ENCODE data around the gene ADAM22.

DNA sequence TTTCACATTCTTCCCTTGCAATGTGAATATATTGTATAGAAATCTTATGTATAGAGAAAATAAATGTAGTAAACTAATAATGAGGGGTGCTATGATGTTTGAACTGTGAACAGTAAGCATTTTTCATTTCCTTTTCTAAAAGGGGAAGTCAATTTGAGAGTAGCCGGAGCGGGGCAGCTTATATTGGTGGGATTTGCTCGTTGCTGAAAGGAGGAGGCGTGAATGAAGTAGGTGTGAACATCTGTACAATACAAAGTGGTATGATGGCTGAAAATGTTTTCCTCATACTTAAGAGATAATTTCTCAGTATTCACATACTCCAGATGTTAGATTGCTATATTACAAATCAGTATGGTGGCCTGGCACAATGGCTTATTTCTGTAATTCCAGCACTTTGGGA, 198.7 kb downstream of the ADAM22 start:
- TF ChIP-seq EZH2 (IDR thresholded peaks at IDR 0.05; ENCODE audit: insufficient read depth, poor library complexity, severe bottlenecking) (no peak), EZH2phosphoT487 (IDR thresholded peaks at IDR 0.05; ENCODE audit: insufficient read depth, low read depth) (no peak)

All from GM23248 (cell line).